BE2C (cell line): ENCODE data around the gene CDK8.
"Not testable (repeated sequence)": the region's sequence is repeated elsewhere in the genome, so short reads cannot be mapped to it uniquely, and the experiment has no call there.

ENCODE experiments used
- DNase-seq: peaks from one replicate; pipeline ENCODE4 v3.0.0-alpha.2; 2020
- H3K27me3 ChIP-seq: fragments of 250-450 bp; sonication (Bioruptor Pico); 2 replicates; pipeline ENCODE4 v1.5.1; 2020; ENCODE audit warnings: mild to moderate bottlenecking
- H3K36me3 ChIP-seq: fragments of 250-450 bp; sonication (Bioruptor Pico); 2 replicates; pipeline ENCODE4 v1.5.1; 2020; ENCODE audit warnings: mild to moderate bottlenecking
- H3K4me1 ChIP-seq: fragments of 250-450 bp; sonication (Bioruptor Pico); 2 replicates; pipeline ENCODE4 v1.5.1; 2020
- H3K4me3 ChIP-seq: 2 replicates; pipeline ENCODE4 v1.5.1; 2011; ENCODE audit warnings: low read depth, low read length
- H3K9me3 ChIP-seq: fragments of 250-450 bp; sonication (Bioruptor Pico); 2 replicates; pipeline ENCODE4 v1.5.1; 2020
- CTCF ChIP-seq: IDR thresholded peaks from 2 replicates; pipeline ENCODE4 v1.5.1; 2012; ENCODE audit warnings: mild to moderate bottlenecking, low read depth, low read length

The CDK8 gene

GRCh38 chr13:26272621-26273020 is 18.7 kb downstream of the CDK8 start:
- no peaks in the 10 kb centered on the region for H3K27me3 ChIP-seq
- no peak for TF ChIP-seq CTCF
- no peaks in the 10 kb centered on the region for H3K36me3 ChIP-seq
- no peak for DNase-seq
- no peak overlapping the region for H3K4me3 ChIP-seq
- peaks cover 8% of the 10 kb centered on the region; the same call in 1 of the 2 replicates for H3K4me1 ChIP-seq
- no peaks in the 10 kb centered on the region for H3K9me3 ChIP-seq

- Histone ChIP-seq H3K4me1 (peaks cover 6% of the 10 kb centered on the region; the same call in 1 of the 2 replicates), H3K27me3 (no peaks in the 10 kb centered on the region), H3K9me3 (no peaks in the 10 kb centered on the region), H3K36me3 (peaks cover 8% of the 10 kb centered on the region; the same call in 1 of the 2 replicates), H3K4me3 (no peak overlapping the region)
- TF ChIP-seq CTCF, result no peak
- DNase-seq, result no peak
Measured at GRCh38 chr13:26280295-26280694, 26.4 kb downstream of the CDK8 start.

GRCh38 chr13:26280822-26281221 is 26.9 kb downstream of the CDK8 start:
- Histone ChIP-seq H3K4me3 (no peak overlapping the region), H3K4me1 (peaks cover 6% of the 10 kb centered on the region; the same call in 1 of the 2 replicates), H3K36me3 (peaks cover 8% of the 10 kb centered on the region; the same call in 1 of the 2 replicates), H3K27me3 (no peaks in the 10 kb centered on the region), H3K9me3 (no peaks in the 10 kb centered on the region)
- TF ChIP-seq CTCF, result no peak
- peak; percentile 29 for DNase-seq

- H3K9me3 ChIP-seq, H3K4me3 ChIP-seq, H3K4me1 ChIP-seq, DNase-seq, H3K36me3 ChIP-seq, H3K27me3 ChIP-seq: not testable (repeated sequence)
Measured at GRCh38 chr13:26285911-26286310, 32.0 kb downstream of the CDK8 start.

GRCh38 chr13:26288838-26289237 is 34.9 kb downstream of the CDK8 start:
- not testable (repeated sequence) for H3K4me1 ChIP-seq, DNase-seq, H3K9me3 ChIP-seq, H3K36me3 ChIP-seq, H3K4me3 ChIP-seq, H3K27me3 ChIP-seq

- Histone ChIP-seq H3K9me3 (no peaks in the 10 kb centered on the region), H3K36me3 (no peaks in the 10 kb centered on the region), H3K4me3 (no peak overlapping the region), H3K4me1 (no peaks in the 10 kb centered on the region; the same call in 1 of the 2 replicates), H3K27me3 (no peaks in the 10 kb centered on the region)
- no peak for TF ChIP-seq CTCF
- no peak for DNase-seq
Measured at GRCh38 chr13:26295812-26296211, 41.9 kb downstream of the CDK8 start.

- no peak for DNase-seq
- no peaks in the 10 kb centered on the region for H3K36me3 ChIP-seq
- no peaks in the 10 kb centered on the region for H3K27me3 ChIP-seq
- H3K9me3 ChIP-seq, result no peaks in the 10 kb centered on the region
- H3K4me3 ChIP-seq, result no peak overlapping the region
- H3K4me1 ChIP-seq, result no peaks in the 10 kb centered on the region; the same call in 1 of the 2 replicates
- TF ChIP-seq CTCF, result no peak
Measured at GRCh38 chr13:26299168-26299750, 45.3 kb downstream of the CDK8 start.
